ENCODE results near the gene CMC1.

The CMC1 gene

GRCh38 chr3:28244491-28244890 lies 3.1 kb downstream of the CMC1 start:
- no peak overlapping the region for H3K27ac ChIP-seq
- TF ChIP-seq ZFX (IDR thresholded peaks at IDR 0.05), result no peak
- TF ChIP-seq, protein P1, sequence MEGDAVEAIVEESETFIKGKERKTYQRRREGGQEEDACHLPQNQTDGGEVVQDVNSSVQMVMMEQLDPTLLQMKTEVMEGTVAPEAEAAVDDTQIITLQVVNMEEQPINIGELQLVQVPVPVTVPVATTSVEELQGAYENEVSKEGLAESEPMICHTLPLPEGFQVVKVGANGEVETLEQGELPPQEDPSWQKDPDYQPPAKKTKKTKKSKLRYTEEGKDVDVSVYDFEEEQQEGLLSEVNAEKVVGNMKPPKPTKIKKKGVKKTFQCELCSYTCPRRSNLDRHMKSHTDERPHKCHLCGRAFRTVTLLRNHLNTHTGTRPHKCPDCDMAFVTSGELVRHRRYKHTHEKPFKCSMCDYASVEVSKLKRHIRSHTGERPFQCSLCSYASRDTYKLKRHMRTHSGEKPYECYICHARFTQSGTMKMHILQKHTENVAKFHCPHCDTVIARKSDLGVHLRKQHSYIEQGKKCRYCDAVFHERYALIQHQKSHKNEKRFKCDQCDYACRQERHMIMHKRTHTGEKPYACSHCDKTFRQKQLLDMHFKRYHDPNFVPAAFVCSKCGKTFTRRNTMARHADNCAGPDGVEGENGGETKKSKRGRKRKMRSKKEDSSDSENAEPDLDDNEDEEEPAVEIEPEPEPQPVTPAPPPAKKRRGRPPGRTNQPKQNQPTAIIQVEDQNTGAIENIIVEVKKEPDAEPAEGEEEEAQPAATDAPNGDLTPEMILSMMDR (conservative IDR thresholded peaks at IDR 0.05), result no peak

- TF ChIP-seq, protein P1 (conservative IDR thresholded peaks at IDR 0.05), result no peak
- no peak overlapping the region for H3K27ac ChIP-seq
These were observed 5.9 kb downstream of the CMC1 start for GRCh38 chr3:28247286-28247685.

GRCh38 chr3:28250999-28251398 lies 9.6 kb downstream of the CMC1 start:
- TF ChIP-seq ZFX (IDR thresholded peaks at IDR 0.05), result no peak
- TF ChIP-seq, protein P1 (conservative IDR thresholded peaks at IDR 0.05), result no peak
- no peak overlapping the region for H3K27ac ChIP-seq

GRCh38 chr3:28252001-28252431 lies 10.6 kb downstream of the CMC1 start:
- H3K27ac ChIP-seq, result no peak overlapping the region
- no peak for TF ChIP-seq ZFX (IDR thresholded peaks at IDR 0.05)
- TF ChIP-seq, protein P1 (conservative IDR thresholded peaks at IDR 0.05), result no peak

DNA sequence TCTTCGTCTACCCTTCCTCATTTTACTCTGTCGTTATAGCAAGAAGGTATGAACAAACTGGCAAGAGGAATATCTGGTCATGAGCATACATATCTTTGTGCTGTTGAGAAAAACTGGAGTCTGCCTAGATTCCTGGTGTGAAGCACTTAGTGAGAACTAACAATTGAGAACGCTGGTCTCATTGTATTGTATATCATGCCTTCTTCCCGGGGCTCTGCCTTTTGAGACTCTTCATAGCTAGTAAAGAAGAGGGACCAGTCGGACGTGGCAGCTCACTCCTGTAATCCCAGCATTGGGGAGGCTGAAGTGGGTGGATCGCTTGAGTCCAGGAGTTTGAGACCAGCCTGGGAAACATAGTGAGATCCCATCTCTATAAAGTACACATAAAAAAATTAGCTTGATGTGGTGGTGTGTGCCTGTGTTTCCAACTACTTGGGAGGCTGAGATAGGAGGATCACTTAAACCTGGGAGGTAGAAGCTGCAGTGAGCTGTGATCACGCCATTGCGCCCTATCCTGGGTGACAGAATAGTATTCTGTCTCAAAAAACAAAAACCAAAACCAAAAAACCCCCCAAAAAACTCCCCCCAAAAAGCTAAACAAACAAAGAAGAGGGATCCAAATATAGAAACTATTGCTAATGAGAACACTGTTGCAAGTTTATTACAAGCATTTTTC lies 11.8 kb downstream of the CMC1 start:
- no peak for TF ChIP-seq ZFX (IDR thresholded peaks at IDR 0.05)
- TF ChIP-seq, protein P1 (conservative IDR thresholded peaks at IDR 0.05), result no peak

GRCh38 chr3:28262001-28262400 lies 20.6 kb downstream of the CMC1 start:
- H3K27ac ChIP-seq, result no peak overlapping the region
- no peak for TF ChIP-seq ZFX (IDR thresholded peaks at IDR 0.05)
- TF ChIP-seq, protein P1 (conservative IDR thresholded peaks at IDR 0.05), result no peak

More for the DNA sequence above, 11.8 kb downstream of the CMC1 start:
- no peak overlapping the region for H3K27ac ChIP-seq

DNA sequence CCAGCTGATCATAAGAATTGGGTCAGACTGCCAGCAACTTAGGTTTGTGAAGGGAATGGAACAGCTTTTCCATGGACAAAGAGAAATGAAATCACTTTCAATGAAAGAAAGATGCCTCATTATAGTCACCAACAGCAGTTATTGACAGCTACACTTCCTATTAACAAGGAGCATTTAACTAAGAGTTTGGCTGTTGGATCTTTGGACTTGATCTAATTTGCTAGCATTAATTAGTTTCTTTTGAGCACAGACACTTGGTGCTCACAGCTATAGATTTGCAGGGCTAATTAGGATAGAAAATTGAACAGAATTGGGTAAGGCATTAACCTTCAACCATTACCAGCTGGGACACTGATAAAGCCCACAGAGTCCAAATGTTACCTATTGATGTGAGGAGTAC lies 24.2 kb downstream of the CMC1 start:
- TF ChIP-seq, protein P1 (conservative IDR thresholded peaks at IDR 0.05), result no peak
- no peak for TF ChIP-seq ZFX (IDR thresholded peaks at IDR 0.05)
- no peak overlapping the region for H3K27ac ChIP-seq
